DMS 273 treated with DMSO at 0.1 percent for 48 hours (cell line): ENCODE results near the gene SMIM38.

Experiments used
- DNase-seq: peaks from one replicate; lab custom pipeline; 2025; lab: John Stamatoyannopoulos, UW

The SMIM38 gene

GRCh38 chr11:69155302-69156234, at the start of gene SMIM38:
Gene SMIM38 (plus strand): TSS chr11:69155935. CDS start chr11:69157847, 1,912 bp downstream.
- DNase-seq = no peak

GRCh38 chr11:69106031-69106811, 49.5 kb upstream of the SMIM38 start:
- DNase-seq = no peak

GRCh38 chr11:69107413-69107812, 48.3 kb upstream of the SMIM38 start:
- no peak for DNase-seq

GRCh38 chr11:69108030-69108429, 47.7 kb upstream of the SMIM38 start:
- no peak for DNase-seq

- no peak for DNase-seq
These were observed 47.2 kb upstream of the SMIM38 start for GRCh38 chr11:69108559-69108958.

GRCh38 chr11:69109101-69109500, 46.6 kb upstream of the SMIM38 start:
- DNase-seq = no peak

GRCh38 chr11:69110451-69110850, 45.3 kb upstream of the SMIM38 start:
- no peak for DNase-seq

GRCh38 chr11:69111624-69112542, 43.9 kb upstream of the SMIM38 start:
- DNase-seq = no peak

GRCh38 chr11:69113226-69113625, 42.5 kb upstream of the SMIM38 start:
- no peak for DNase-seq

GRCh38 chr11:69113646-69114340, 41.9 kb upstream of the SMIM38 start:
- no peak for DNase-seq

GRCh38 chr11:69114362-69114761, 41.4 kb upstream of the SMIM38 start:
- DNase-seq = no peak

- no peak for DNase-seq
These were observed 40.8 kb upstream of the SMIM38 start for GRCh38 chr11:69114811-69115523.

- DNase-seq = no peak
These were observed 39.9 kb upstream of the SMIM38 start for GRCh38 chr11:69115586-69116560.

GRCh38 chr11:69116671-69117070, 39.1 kb upstream of the SMIM38 start:
- DNase-seq = no peak

- no peak for DNase-seq
These were observed 36.5 kb upstream of the SMIM38 start for GRCh38 chr11:69119190-69119589.

GRCh38 chr11:69120096-69120875, 35.4 kb upstream of the SMIM38 start:
- no peak for DNase-seq

- no peak for DNase-seq
These were observed 34.7 kb upstream of the SMIM38 start for GRCh38 chr11:69121021-69121420.

- DNase-seq = no peak
These were observed 34.0 kb upstream of the SMIM38 start for GRCh38 chr11:69121621-69122325.
